PFSK-1 (cell line): Measurements from ENCODE around the gene TRIP10.

ENCODE experiments used
- FOXP2 ChIP-seq: optimal IDR thresholded peaks from 2 replicates; pipeline ENCODE3; 2011; ENCODE audit warnings: borderline replicate concordance, control low read depth, inconsistent platforms; ENCODE audit not compliant: insufficient read depth; ENCODE audit errors: extremely low read length, extremely low read depth
- POLR2AphosphoS5 ChIP-seq: IDR thresholded peaks from 2 replicates; pipeline ENCODE4 v1.6.1; 2012; ENCODE audit warnings: low read depth, mild to moderate bottlenecking, control low read depth, low read length, moderate library complexity
- REST ChIP-seq, 2 experiments: IDR thresholded peaks; 2 replicates each; pipeline versions ENCODE4 v1.6.1 to v1.8.0; 2011 to 2012; ENCODE audit warnings: low read depth in 2 of 2, low read length in 2 of 2, control low read depth in 1 of 2, inconsistent platforms in 1 of 2, mild to moderate bottlenecking in 1 of 2, moderate library complexity in 1 of 2; ENCODE audit not compliant: insufficient read depth in 1 of 2
- SIN3A ChIP-seq: IDR thresholded peaks from 2 replicates; pipeline ENCODE4 v1.6.1; 2012; ENCODE audit warnings: mild to moderate bottlenecking, low read length, moderate library complexity, borderline replicate concordance; ENCODE audit not compliant: insufficient read depth
- TAF1 ChIP-seq: IDR thresholded peaks from 2 replicates; pipeline ENCODE4 v1.6.1; 2012; ENCODE audit warnings: low read length, control low read depth, borderline replicate concordance; ENCODE audit not compliant: insufficient read depth

TRIP10 gene

GRCh38 chr19:6754653-6755463 is 15.4 kb downstream of the TRIP10 start:
- TF ChIP-seq SIN3A (no peak), FOXP2 (no peak), TAF1 (no peak), REST (IDR thresholded peaks at IDR 0.05; ENCODE audit: insufficient read depth in 1 of 2, low read depth in 2 of 2, low read length in 2 of 2) (no peak), POLR2AphosphoS5 (no peak)

DNA sequence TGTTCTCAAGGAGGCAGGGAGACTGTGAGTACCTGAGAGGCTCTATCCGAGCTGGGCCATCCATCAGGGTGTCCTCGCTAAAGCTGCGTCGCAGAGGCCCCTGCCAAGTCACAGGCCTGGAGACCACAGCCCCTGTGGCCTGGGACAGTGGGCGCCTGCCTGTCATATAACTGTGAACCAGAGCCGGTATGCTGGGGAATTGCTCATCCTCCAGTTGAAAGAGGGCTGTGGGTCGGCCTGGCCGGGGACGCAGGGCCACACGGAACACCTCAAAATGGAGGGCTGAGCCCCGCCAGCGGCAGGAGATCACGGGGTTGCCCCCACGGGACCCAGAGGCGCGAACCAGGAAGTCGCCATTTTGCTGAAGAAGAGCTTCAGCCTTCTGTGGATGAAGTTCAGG is 21.1 kb downstream of the TRIP10 start:
- TF ChIP-seq POLR2AphosphoS5 (no peak), REST (IDR thresholded peaks at IDR 0.05; ENCODE audit: insufficient read depth in 1 of 2, low read depth in 2 of 2, low read length in 2 of 2) (no peak), FOXP2 (no peak), TAF1 (no peak), SIN3A (no peak)

- no peak for TF ChIP-seq FOXP2
These were observed 21.7 kb downstream of the TRIP10 start for GRCh38 chr19:6761053-6761676.

DNA sequence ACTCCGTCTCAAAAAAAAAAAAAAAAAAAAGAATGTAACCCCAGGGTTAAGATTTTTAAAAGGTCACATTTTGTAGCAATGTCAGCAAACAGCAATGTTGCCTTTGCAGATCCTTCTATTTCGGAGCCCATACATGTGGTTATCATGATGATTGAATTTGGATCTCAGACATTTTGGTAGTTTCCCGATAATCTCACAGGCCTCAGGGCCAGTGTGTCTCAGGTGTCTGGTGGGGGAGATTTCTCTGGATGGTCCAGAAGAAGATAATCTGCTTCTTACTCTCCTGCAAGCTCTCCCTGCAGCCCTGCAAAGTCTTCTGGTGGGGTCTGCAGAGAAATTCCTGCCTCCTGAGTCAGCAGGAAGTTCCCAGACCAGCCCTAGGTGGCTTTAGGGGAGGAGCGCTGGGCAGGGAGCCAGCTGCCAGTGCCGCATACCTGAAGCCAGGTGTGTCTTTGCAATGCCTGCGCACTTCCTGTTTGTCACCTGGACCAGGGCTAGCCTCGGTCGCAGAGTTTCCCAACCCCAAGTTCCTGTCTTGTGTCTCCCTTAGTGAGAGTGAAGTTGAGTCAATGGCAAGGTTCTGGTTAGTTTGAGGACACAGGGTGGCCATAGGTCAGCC is 26.4 kb downstream of the TRIP10 start:
- TF ChIP-seq SIN3A: no peak

DNA sequence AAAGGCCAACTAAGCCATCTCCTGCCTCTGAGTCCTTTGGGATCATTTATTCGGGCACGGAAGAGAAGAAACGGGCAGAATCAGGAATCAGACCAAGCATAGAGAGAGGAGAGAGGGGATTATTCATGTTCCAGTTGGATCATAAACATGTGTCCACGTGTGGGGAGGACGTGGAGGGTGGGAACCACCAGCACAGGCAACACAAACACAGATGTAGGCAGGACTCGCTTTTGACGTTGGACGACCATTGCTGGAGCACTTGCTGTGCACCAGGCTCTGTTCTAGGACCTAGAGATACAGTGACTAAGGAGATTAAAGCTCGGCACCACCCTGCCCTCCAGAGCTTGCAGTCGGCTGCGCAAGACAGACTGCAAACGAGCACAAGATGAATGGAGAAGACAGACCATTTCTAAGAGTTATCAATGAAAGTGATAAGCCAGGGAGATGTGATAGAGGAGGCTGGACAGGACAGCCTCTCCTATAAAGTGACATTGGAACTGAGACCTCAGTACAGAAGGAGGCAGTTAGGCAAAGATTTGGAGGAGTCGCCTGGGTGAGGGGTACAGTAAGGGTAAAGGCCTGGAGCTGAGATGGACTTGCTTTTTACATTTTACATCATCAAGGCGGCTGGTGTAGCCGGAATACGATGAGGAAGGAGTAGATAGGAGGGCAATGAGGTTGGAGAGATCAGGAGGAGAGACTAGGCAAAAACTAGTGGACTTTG is 27.0 kb downstream of the TRIP10 start:
- TF ChIP-seq TAF1: no peak

DNA sequence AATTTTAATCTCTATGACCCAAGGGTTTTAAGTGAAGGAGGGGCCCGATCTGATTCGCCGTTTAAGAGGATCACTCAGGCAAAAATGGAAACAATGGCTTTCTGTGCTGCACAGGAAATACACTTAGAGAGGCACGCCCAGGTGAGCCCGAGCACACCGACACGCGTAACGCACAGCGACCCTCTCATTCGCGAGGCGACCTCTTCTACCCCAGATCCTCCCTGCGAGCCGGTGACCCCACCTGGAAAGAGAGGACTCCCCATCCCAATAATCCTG is 27.5 kb downstream of the TRIP10 start:
- TF ChIP-seq REST (IDR thresholded peaks at IDR 0.05; ENCODE audit: insufficient read depth in 1 of 2, low read depth in 2 of 2, low read length in 2 of 2): no peak
- no peak for TF ChIP-seq TAF1
- TF ChIP-seq POLR2AphosphoS5: no peak
- TF ChIP-seq SIN3A: no peak
- no peak for TF ChIP-seq FOXP2
